Astrocyte (in vitro differentiated cells and primary cell): ENCODE measurements around the gene ENPEP.

ENCODE experiments used
- CTCF ChIP-seq: IDR thresholded peaks from 2 replicates; pipeline ENCODE4 v1.5.1; 2011; ENCODE audit warnings: low read depth, mild to moderate bottlenecking, inconsistent platforms, low read length, moderate library complexity; ENCODE audit not compliant: insufficient read depth
- EZH2 ChIP-seq: IDR thresholded peaks from 2 replicates; pipeline ENCODE4 v1.6.1; 2012; ENCODE audit warnings: mild to moderate bottlenecking, low read length, inconsistent platforms; ENCODE audit not compliant: insufficient read depth

- TF ChIP-seq CTCF (no peak), EZH2 (no peak)
Measured at GRCh38 chr4:110550260-110550659, 74.3 kb downstream of the ENPEP start.
